H1 (cell line): ENCODE measurements around the gene REELD1. TPM values are rescaled to one million over a fixed set of nuclear protein-coding genes. Genes with fewer than 3 reads are reported as not detected.

Experiments used
- CTCF ChIA-PET: fragments of 300-600 bp; sonication (Branson Sonifier 250); formaldehyde crosslinking; loops from one replicate; lab custom pipeline; 2021; ENCODE audit not compliant: partially characterized antibody; lab: Charles Lee
- POLR2A ChIA-PET: fragments of 300-600 bp; sonication (Branson Sonifier 250); formaldehyde crosslinking; loops from one replicate; lab custom pipeline; 2021; ENCODE audit warnings: inconsistent platforms; ENCODE audit not compliant: partially characterized antibody; lab: Charles Lee
- DNase-seq, 2 experiments: peaks; one replicate each; pipeline versions ENCODE4 v3.0.0 to v3.0.0-alpha.2; 2010 to 2022; ENCODE audit warnings: low spot score in 2 of 2, low read depth in 1 of 2, mixed read lengths in 1 of 2
- FAIRE-seq: peaks from 2 replicates; lab custom pipeline; 2011; peaks lifted over from hg19 to GRCh38; lab: Jason Lieb, UNC
- H2AFZ ChIP-seq: 2 replicates; pipeline ENCODE4 v1.8.1; 2012; ENCODE audit warnings: low read length, inconsistent platforms
- H2AK5ac ChIP-seq: 2 replicates; pipeline ENCODE4 v1.6.1; 2013; ENCODE audit warnings: low read depth, low read length
- H2BK120ac ChIP-seq: replicated peaks from 2 replicates; pipeline ENCODE3; 2013; ENCODE audit warnings: low read depth, low read length, inconsistent platforms
- H2BK12ac ChIP-seq: 2 replicates; pipeline ENCODE4 v1.6.1; 2013; ENCODE audit warnings: low read depth, low read length
- H2BK15ac ChIP-seq: 2 replicates; pipeline ENCODE4 v1.6.1; 2013; ENCODE audit warnings: low read length
- H2BK20ac ChIP-seq: 2 replicates; pipeline ENCODE4 v1.6.1; 2013; ENCODE audit warnings: low read length
- H2BK5ac ChIP-seq: 2 replicates; pipeline ENCODE4 v1.6.1; 2013; ENCODE audit warnings: low read depth, low read length
- H3K14ac ChIP-seq: 2 replicates; pipeline ENCODE4 v1.6.1; 2013; ENCODE audit warnings: inconsistent platforms; ENCODE audit not compliant: insufficient read length
- H3K18ac ChIP-seq: 2 replicates; pipeline ENCODE4 v1.6.1; 2013; ENCODE audit warnings: low read length; ENCODE audit errors: extremely low read depth
- H3K23ac ChIP-seq: 2 replicates; pipeline ENCODE4 v1.6.1; 2013; ENCODE audit warnings: inconsistent platforms; ENCODE audit not compliant: insufficient read length
- H3K23me2 ChIP-seq: 2 replicates; pipeline ENCODE4 v1.6.1; 2013; ENCODE audit warnings: low read depth, low read length
- H3K27ac ChIP-seq: 2 replicates; pipeline ENCODE4 v1.6.1; 2011; ENCODE audit warnings: low read depth, low read length, inconsistent platforms
- H3K27me3 ChIP-seq, 4 experiments: replicated peaks in 1 of 4; 1 replicate in 1 of 4; 2 replicates in 3 of 4; pipeline versions ENCODE4 v1.6.1 to v1.8.1; 2011 to 2013; ENCODE audit warnings: low read length in 3 of 4, mild to moderate bottlenecking in 3 of 4, inconsistent platforms in 2 of 4, mixed read lengths in 2 of 4, moderate library complexity in 1 of 4; ENCODE audit not compliant: control insufficient read depth in 3 of 4, insufficient read depth in 3 of 4; ENCODE audit errors: extremely low read depth in 1 of 4
- H3K36me3 ChIP-seq, 4 experiments: 2 replicates each; pipeline versions ENCODE4 v1.6.1 to v1.8.1; 2011 to 2013; ENCODE audit warnings: mild to moderate bottlenecking in 4 of 4, low read length in 3 of 4, moderate library complexity in 2 of 4, control low read depth in 1 of 4, inconsistent platforms in 1 of 4; ENCODE audit not compliant: insufficient read depth in 4 of 4, control insufficient read depth in 2 of 4
- H3K4ac ChIP-seq: replicated peaks from 2 replicates; pipeline ENCODE3; 2013; ENCODE audit warnings: low read length, low read depth, mixed read lengths, inconsistent platforms; ENCODE audit not compliant: insufficient read length
- H3K4me1 ChIP-seq, 4 experiments: replicated peaks in 1 of 4; 1 replicate in 1 of 4; 2 replicates in 3 of 4; pipeline versions ENCODE4 v1.6.1 to v1.8.1; 2011 to 2013; ENCODE audit warnings: low read length in 3 of 4, inconsistent platforms in 2 of 4, mixed read lengths in 1 of 4; ENCODE audit not compliant: insufficient read depth in 4 of 4, control insufficient read depth in 3 of 4
- H3K4me2 ChIP-seq, 2 experiments: 2 replicates each; pipeline versions ENCODE4 v1.6.1 to v1.8.1; 2011 to 2013; ENCODE audit warnings: low read depth in 2 of 2, low read length in 2 of 2, control low read depth in 1 of 2, inconsistent platforms in 1 of 2, mild to moderate bottlenecking in 1 of 2; ENCODE audit not compliant: insufficient read depth in 1 of 2
- H3K4me3 ChIP-seq, 4 experiments: fragments of 200-600, 300-600 bp in 1 of 4; sonication (generic), shearing (Covaris generic), sonication (Bioruptor Twin) in 1 of 4; 2 replicates each; pipeline versions ENCODE4 v1.5.1 to v1.8.1; 2011 to 2016; ENCODE audit warnings: low read length in 4 of 4, low read depth in 3 of 4, control low read depth in 2 of 4, inconsistent platforms in 2 of 4, mild to moderate bottlenecking in 2 of 4, mixed read lengths in 1 of 4, moderate library complexity in 1 of 4; ENCODE audit not compliant: insufficient read depth in 2 of 4; ENCODE audit errors: extremely low read depth in 1 of 4
- H3K56ac ChIP-seq: replicated peaks from 2 replicates; pipeline ENCODE3; 2013; ENCODE audit warnings: low read depth, mild to moderate bottlenecking, mixed read lengths, low read length, inconsistent platforms; ENCODE audit not compliant: insufficient read length
- H3K79me1 ChIP-seq: 2 replicates; pipeline ENCODE4 v1.6.1; 2013; ENCODE audit warnings: low read depth, low read length, control low read depth
- H3K79me2 ChIP-seq, 2 experiments: 2 replicates each; pipeline versions ENCODE4 v1.6.1 to v1.8.1; 2012 to 2013; ENCODE audit warnings: low read length in 2 of 2, mild to moderate bottlenecking in 2 of 2, inconsistent platforms in 1 of 2; ENCODE audit not compliant: insufficient read depth in 2 of 2, control insufficient read depth in 1 of 2
- H3K9ac ChIP-seq, 4 experiments: replicated peaks in 1 of 4; 1 replicate in 1 of 4; 2 replicates in 3 of 4; pipeline versions ENCODE4 v1.6.1 to v1.8.1; 2011 to 2013; ENCODE audit warnings: low read depth in 3 of 4, low read length in 3 of 4, control low read depth in 2 of 4, mild to moderate bottlenecking in 2 of 4, moderate library complexity in 2 of 4, inconsistent platforms in 1 of 4; ENCODE audit errors: extremely low read depth in 1 of 4
- H3K9me3 ChIP-seq, 2 experiments: 2 replicates each; pipeline versions ENCODE4 v1.6.1 to v1.8.1; 2012 to 2013; ENCODE audit warnings: mild to moderate bottlenecking in 2 of 2, moderate library complexity in 2 of 2, control low read depth in 1 of 2, inconsistent platforms in 1 of 2, low read depth in 1 of 2, low read length in 1 of 2, mixed read lengths in 1 of 2; ENCODE audit not compliant: insufficient read depth in 2 of 2
- H4K20me1 ChIP-seq, 2 experiments: replicated peaks in 1 of 2; 2 replicates each; pipeline versions ENCODE3 to v1.8.1; 2011 to 2013; ENCODE audit warnings: inconsistent platforms in 2 of 2, low read length in 2 of 2, mild to moderate bottlenecking in 1 of 2; ENCODE audit not compliant: insufficient read depth in 2 of 2, control insufficient read depth in 1 of 2
- H4K5ac ChIP-seq: 2 replicates; pipeline ENCODE4 v1.6.1; 2013; ENCODE audit warnings: low read length, low read depth, mixed read lengths, inconsistent platforms; ENCODE audit not compliant: insufficient read length
- H4K8ac ChIP-seq: 2 replicates; pipeline ENCODE4 v1.8.0; 2013; ENCODE audit warnings: mild to moderate bottlenecking, moderate library complexity, low read length, inconsistent platforms; ENCODE audit not compliant: insufficient read depth; ENCODE audit errors: extremely low read depth
- H4K91ac ChIP-seq: replicated peaks from 2 replicates; pipeline ENCODE3; 2013; ENCODE audit warnings: low read length, mixed read lengths, inconsistent platforms; ENCODE audit not compliant: insufficient read length
- ASH2L ChIP-seq: fragments of 200-600, 300-600 bp; sonication (generic); IDR thresholded peaks from one replicate; pipeline ENCODE4 v1.7.1; 2017; ENCODE audit warnings: low read length
- BACH1 ChIP-seq: IDR thresholded peaks from 2 replicates; pipeline ENCODE4 v1.6.1; 2012; ENCODE audit warnings: low read length, improper control_type of control experiment
- BCL11A ChIP-seq, 2 experiments: IDR thresholded peaks; one replicate each; pipeline ENCODE4 v1.6.1; 2011; ENCODE audit warnings: low read depth in 2 of 2, low read length in 2 of 2, mild to moderate bottlenecking in 2 of 2
- CBX8 ChIP-seq: fragments of 300-800, 300-1000 bp; sonication (generic); IDR thresholded peaks from 2 replicates; pipeline ENCODE4 v1.7.1; 2016; ENCODE audit warnings: low read depth, low read length, borderline replicate concordance
- EP300 ChIP-seq, 2 experiments: IDR thresholded peaks; 1 replicate in 1 of 2; 2 replicates in 1 of 2; pipeline ENCODE4 v1.6.1; 2011 to 2012; ENCODE audit warnings: low read depth in 2 of 2, low read length in 2 of 2, mild to moderate bottlenecking in 2 of 2, borderline replicate concordance in 1 of 2, inconsistent platforms in 1 of 2, moderate library complexity in 1 of 2
- HDAC2 ChIP-seq, 2 experiments: fragments of 300-600 bp in 1 of 2; sonication (generic) in 1 of 2; IDR thresholded peaks; 2 replicates each; pipeline ENCODE4 v1.6.1; 2011 to 2012; ENCODE audit warnings: low read depth in 2 of 2, low read length in 2 of 2, mild to moderate bottlenecking in 2 of 2, moderate library complexity in 2 of 2, borderline replicate concordance in 1 of 2, inconsistent platforms in 1 of 2
- SAP30 ChIP-seq: fragments of 300-600 bp; sonication (generic); IDR thresholded peaks from 2 replicates; pipeline ENCODE4 v1.7.1; 2012; ENCODE audit warnings: low read length, moderate library complexity, mild to moderate bottlenecking, inconsistent platforms; ENCODE audit not compliant: insufficient read depth, insufficient replicate concordance
- SP2 ChIP-seq: IDR thresholded peaks from 2 replicates; pipeline ENCODE4 v1.6.1; 2012; ENCODE audit warnings: mild to moderate bottlenecking, low read length, inconsistent platforms
- SRF ChIP-seq: IDR thresholded peaks from 2 replicates; pipeline ENCODE4 v1.6.1; 2011; ENCODE audit warnings: mild to moderate bottlenecking, low read depth, low read length, moderate library complexity
- WGBS, 2 experiments: shearing (Covaris generic) in 1 of 2; methylation state at CpG; one replicate each; pipeline versions ENCODE4 v1.1.6 to v1.1.7; 2013 to 2015; ENCODE audit warnings: low lambda C conversion rate in 2 of 2, mixed read lengths in 2 of 2, inconsistent platforms in 1 of 2, low coverage in 1 of 2, missing lambda C conversion rate in 1 of 2; ENCODE audit not compliant: insufficient replicate concordance in 2 of 2, insufficient coverage in 1 of 2, insufficient read length in 1 of 2; ENCODE audit errors: extremely low coverage in 1 of 2, missing lambda C conversion rate in 1 of 2; 5-methylcytosine and 5-hydroxymethylcytosine counted together
- polyA plus RNA-seq, 7 experiments: library from polyadenylated mRNA; depleted of rRNA in 3 of 7; stranded (reverse) in 5 of 7; unstranded in 2 of 7; fragments of >200 nt in 5 of 7; fragments of 200-250 nt in 2 of 7; gene quantifications; 1 replicate in 5 of 7; 2 replicates in 1 of 7; 4 replicates in 1 of 7; pipeline versions ENCODE4 v1.2.1 to v1.2.3, GENCODE V29; 2011 to 2013; ENCODE audit warnings: missing spikeins in 2 of 7, mixed read lengths in 2 of 7
- total RNA-seq: library from RNA; stranded (reverse); fragmentation: NEBNext Ultra II Directional; extraction: Animal tissue kit (Norgen Biotek cat#: 25700); gene quantifications from 2 replicates; pipeline ENCODE4 v1.2.1, GENCODE V29; 2021

The REELD1 gene
- total and polyA plus RNA-seq, 2 of the 8 experiments (the other 6 are each of a cell fraction or from before 2014, with no cell fraction given), result 0.03 TPM; not detected in 1

- no peak overlapping the region for H3K4ac ChIP-seq
- H2BK5ac ChIP-seq, result no peak overlapping the region
- no peaks in the 10 kb centered on the region for H3K79me1 ChIP-seq
- H3K79me2 ChIP-seq, result no peaks in the 10 kb centered on the region
- no peak overlapping the region for H2BK15ac ChIP-seq
- no peak overlapping the region for H2BK120ac ChIP-seq
- H3K56ac ChIP-seq, result no peak overlapping the region
- no peak overlapping the region for H4K5ac ChIP-seq
- H3K23ac ChIP-seq, result no peak overlapping the region
- no peak overlapping the region for H2AFZ ChIP-seq
- CTCF ChIA-PET, result interaction anchor here (0.8 to 1.6 kb wide), 5 partner anchors 9 to 713 kb away, joined by 3 to 5 read pairs (median 4); no protein-coding TSS in a partner anchor
- no peaks in the 10 kb centered on the region; a peak in 1 of 4 replicates for H3K9me3 ChIP-seq
- DNase-seq, result no peak
- no peak overlapping the region for H4K91ac ChIP-seq
- no peak overlapping the region for H3K4me2 ChIP-seq
- no peak overlapping the region for H2AK5ac ChIP-seq
- H2BK20ac ChIP-seq, result no peak overlapping the region
- POLR2A ChIA-PET, result interaction anchor here (0.6 kb wide), 1 partner anchor 289 kb away, joined by 3 read pairs; no protein-coding TSS in a partner anchor
- no peak for FAIRE-seq
- H3K9ac ChIP-seq, result no peak overlapping the region; a peak in 1 of 7 replicates
- H3K36me3 ChIP-seq, result no peaks in the 10 kb centered on the region
- TF ChIP-seq EP300 (IDR thresholded peaks at IDR 0.05; ENCODE audit: borderline replicate concordance in 1 of 2, low read depth in 2 of 2, low read length in 2 of 2) (no peak), SAP30 (no peak), HDAC2 (IDR thresholded peaks at IDR 0.05; ENCODE audit: borderline replicate concordance in 1 of 2, low read depth in 2 of 2, low read length in 2 of 2) (no peak), SP2 (no peak), BACH1 (no peak), SRF (no peak), BCL11A (IDR thresholded peaks at IDR 0.05; ENCODE audit: low read depth in 2 of 2, low read length in 2 of 2) (no peak), ASH2L (no peak), CBX8 (no peak)
- TF ChIP-seq, all 59 proteins: peak for 0
- Histone ChIP-seq H2BK12ac (no peak overlapping the region), H3K4me3 (no peak overlapping the region), H3K18ac (no peak overlapping the region), H3K4me1 (peaks cover 0 to 3% (median 0%) of the 10 kb centered on the region in 4 experiments; a peak in 1 of 7 replicates), H3K14ac (no peak overlapping the region), H3K23me2 (no peaks in the 10 kb centered on the region), H3K27ac (no peak overlapping the region), H4K8ac (no peak overlapping the region), H3K27me3 (no peaks in the 10 kb centered on the region), H4K20me1 (no peaks in the 10 kb centered on the region)
- WGBS, 2 experiments, result 81% methylated on average over 6 of the region's 6 CpGs; no CpG with 5 or more reads in 1 of the 2 experiments
Observed at GRCh38 chr4:146237092-146237491, 22.8 kb downstream of the REELD1 start.
